Stimulated activated CD4-positive, alpha-beta T cell treated with anti-CD3 and anti-CD28 coated beads, Interleukin-2, amount 100 ng/mL, for 4 hours (primary cell): ENCODE data around the gene MALRD1.

ENCODE experiments used
- DNase-seq: peaks from one replicate; pipeline ENCODE4 v3.0.0-alpha.2; 2020; ENCODE audit warnings: low read depth

MALRD1 gene

GRCh38 chr10:19111501-19112267 is 63.1 kb downstream of the MALRD1 start:
- DNase-seq: no peak

- no peak for DNase-seq
Measured at GRCh38 chr10:19117438-19117837, 68.8 kb downstream of the MALRD1 start.

- no peak for DNase-seq
Measured at GRCh38 chr10:19119191-19119590, 70.6 kb downstream of the MALRD1 start.

GRCh38 chr10:19120381-19120908 is 71.8 kb downstream of the MALRD1 start:
- DNase-seq: no peak

GRCh38 chr10:19133992-19134391 is 85.4 kb downstream of the MALRD1 start:
- DNase-seq: no peak

- DNase-seq: no peak
Measured at GRCh38 chr10:19142967-19143366, 94.4 kb downstream of the MALRD1 start.

GRCh38 chr10:19144206-19144605 is 95.6 kb downstream of the MALRD1 start:
- DNase-seq: no peak

- DNase-seq: no peak
Measured at GRCh38 chr10:19154375-19154774, 105.8 kb downstream of the MALRD1 start.

- DNase-seq: no peak
Measured at GRCh38 chr10:19158358-19158757, 109.8 kb downstream of the MALRD1 start.

GRCh38 chr10:19158870-19159269 is 110.3 kb downstream of the MALRD1 start:
- no peak for DNase-seq

- DNase-seq: no peak
Measured at GRCh38 chr10:19164461-19164860, 115.9 kb downstream of the MALRD1 start.

- DNase-seq: no peak
Measured at GRCh38 chr10:19168584-19168983, 120.0 kb downstream of the MALRD1 start.

GRCh38 chr10:19169041-19169440 is 120.4 kb downstream of the MALRD1 start:
- no peak for DNase-seq

GRCh38 chr10:19169684-19170083 is 121.1 kb downstream of the MALRD1 start:
- DNase-seq: no peak

GRCh38 chr10:19178675-19179074 is 130.1 kb downstream of the MALRD1 start:
- DNase-seq: no peak

- no peak for DNase-seq
Measured at GRCh38 chr10:19184891-19185290, 136.3 kb downstream of the MALRD1 start.

GRCh38 chr10:19194866-19195265 is 146.3 kb downstream of the MALRD1 start:
- no peak for DNase-seq

- no peak for DNase-seq
Measured at GRCh38 chr10:19195698-19196097, 147.1 kb downstream of the MALRD1 start.

- no peak for DNase-seq
Measured at GRCh38 chr10:19200211-19200610, 151.6 kb downstream of the MALRD1 start.

GRCh38 chr10:19204246-19204917 is 155.8 kb downstream of the MALRD1 start:
- no peak for DNase-seq

- DNase-seq: no peak
Measured at GRCh38 chr10:19209319-19209718, 160.7 kb downstream of the MALRD1 start.

GRCh38 chr10:19212590-19212989 is 164.0 kb downstream of the MALRD1 start:
- DNase-seq: no peak

- no peak for DNase-seq
Measured at GRCh38 chr10:19221216-19221615, 172.6 kb downstream of the MALRD1 start.
